Calu3 (cell line): ENCODE results near the gene ITPR2. TPM values are rescaled to one million over a fixed set of nuclear protein-coding genes. Genes with fewer than 3 reads are reported as not detected.

ENCODE experiments used
- BruUV-seq: library from RNA; stranded (reverse); fragments of 400-500 nt; replicated peaks from 2 replicates; lab custom pipeline; 2021; lab: Mats Ljungman, UMichigan
- CTCF ChIA-PET: fragments of 300-600 bp; sonication (Branson Sonifier 250); formaldehyde crosslinking; loops from one replicate; lab custom pipeline; 2022; ENCODE audit warnings: antibody characterized with exemption; lab: Charles Lee
- DNase-seq: peaks from one replicate; pipeline ENCODE4 v3.0.0; 2022
- H3K27ac Mint-ChIP-seq: one replicate; pipeline ENCODE4 v1.8.0; 2022; ENCODE audit warnings: mixed read lengths; ENCODE audit not compliant: unreplicated experiment
- H3K27me3 Mint-ChIP-seq: one replicate; pipeline ENCODE4 v1.8.0; 2022; ENCODE audit warnings: mixed read lengths; ENCODE audit not compliant: unreplicated experiment
- H3K36me3 Mint-ChIP-seq: one replicate; pipeline ENCODE4 v1.8.0; 2022; ENCODE audit warnings: mild to moderate bottlenecking, moderate library complexity, mixed read lengths; ENCODE audit not compliant: insufficient read depth, unreplicated experiment
- H3K4me1 Mint-ChIP-seq: one replicate; pipeline ENCODE4 v1.8.0; 2022; ENCODE audit warnings: mild to moderate bottlenecking, low read depth, mixed read lengths; ENCODE audit not compliant: unreplicated experiment
- H3K4me3 Mint-ChIP-seq: one replicate; pipeline ENCODE4 v1.8.0; 2022; ENCODE audit warnings: mild to moderate bottlenecking, low read depth, moderate library complexity, mixed read lengths; ENCODE audit not compliant: unreplicated experiment
- H3K9me3 Mint-ChIP-seq: one replicate; pipeline ENCODE4 v1.8.0; 2022; ENCODE audit warnings: low read depth, mixed read lengths; ENCODE audit not compliant: unreplicated experiment
- intact Hi-C: fragments of 100-400 bp; cut with micrococcal nuclease; formaldehyde crosslinking; loops from one replicate; pipeline ENCODE4 v1.10.0; 2022; ENCODE audit not compliant: unreplicated experiment
- total RNA-seq: library from RNA; stranded (reverse); gene quantifications from 2 replicates; pipeline ENCODE4 v1.2.3, GENCODE V29; 2022
- TF ChIP-seq, protein P1 (sequence below): fragments of 200-600 bp; IDR thresholded peaks from one replicate; pipeline ENCODE4 v1.8.0; 2022; ENCODE audit warnings: antibody characterized with exemption; ENCODE audit not compliant: unreplicated experiment

Gene ITPR2
- total RNA-seq, 1 experiment from 2014 or later, result 2.5 TPM

- intact Hi-C loops, result no loop called here
- DNase-seq, result no peak
- H3K4me3 Mint-ChIP-seq, result no peak overlapping the region
- BruUV-seq, result no TSS peak
- no peaks in the 10 kb centered on the region for H3K4me1 Mint-ChIP-seq
- H3K27ac Mint-ChIP-seq, result no peak overlapping the region
- no peaks in the 10 kb centered on the region for H3K9me3 Mint-ChIP-seq
- H3K27me3 Mint-ChIP-seq, result no peaks in the 10 kb centered on the region
- H3K36me3 Mint-ChIP-seq, result no peaks in the 10 kb centered on the region
- TF ChIP-seq, protein P1, sequence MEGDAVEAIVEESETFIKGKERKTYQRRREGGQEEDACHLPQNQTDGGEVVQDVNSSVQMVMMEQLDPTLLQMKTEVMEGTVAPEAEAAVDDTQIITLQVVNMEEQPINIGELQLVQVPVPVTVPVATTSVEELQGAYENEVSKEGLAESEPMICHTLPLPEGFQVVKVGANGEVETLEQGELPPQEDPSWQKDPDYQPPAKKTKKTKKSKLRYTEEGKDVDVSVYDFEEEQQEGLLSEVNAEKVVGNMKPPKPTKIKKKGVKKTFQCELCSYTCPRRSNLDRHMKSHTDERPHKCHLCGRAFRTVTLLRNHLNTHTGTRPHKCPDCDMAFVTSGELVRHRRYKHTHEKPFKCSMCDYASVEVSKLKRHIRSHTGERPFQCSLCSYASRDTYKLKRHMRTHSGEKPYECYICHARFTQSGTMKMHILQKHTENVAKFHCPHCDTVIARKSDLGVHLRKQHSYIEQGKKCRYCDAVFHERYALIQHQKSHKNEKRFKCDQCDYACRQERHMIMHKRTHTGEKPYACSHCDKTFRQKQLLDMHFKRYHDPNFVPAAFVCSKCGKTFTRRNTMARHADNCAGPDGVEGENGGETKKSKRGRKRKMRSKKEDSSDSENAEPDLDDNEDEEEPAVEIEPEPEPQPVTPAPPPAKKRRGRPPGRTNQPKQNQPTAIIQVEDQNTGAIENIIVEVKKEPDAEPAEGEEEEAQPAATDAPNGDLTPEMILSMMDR, result no peak
- CTCF ChIA-PET, result no interaction called here
Measured at GRCh38 chr12:26374934-26375680, 457.9 kb downstream of the ITPR2 start.

GRCh38 chr12:26373606-26374495, 459.1 kb downstream of the ITPR2 start:
- DNase-seq, result no peak
- intact Hi-C loops, result no loop called here
- Mint-ChIP-seq H3K36me3 (no peaks in the 10 kb centered on the region), H3K4me3 (no peak overlapping the region), H3K9me3 (no peaks in the 10 kb centered on the region), H3K27me3 (no peaks in the 10 kb centered on the region), H3K4me1 (no peaks in the 10 kb centered on the region), H3K27ac (no peak overlapping the region)
- no TSS peak for BruUV-seq
- TF ChIP-seq, protein P1, result no peak
- CTCF ChIA-PET, result no interaction called here

GRCh38 chr12:26372866-26373265, 460.1 kb downstream of the ITPR2 start:
- H3K36me3 Mint-ChIP-seq, result no peaks in the 10 kb centered on the region
- TF ChIP-seq, protein P1, result no peak
- intact Hi-C loops, result no loop called here
- no peaks in the 10 kb centered on the region for H3K9me3 Mint-ChIP-seq
- no peak overlapping the region for H3K27ac Mint-ChIP-seq
- H3K4me3 Mint-ChIP-seq, result no peak overlapping the region
- H3K27me3 Mint-ChIP-seq, result no peaks in the 10 kb centered on the region
- DNase-seq, result no peak
- BruUV-seq, result no TSS peak
- CTCF ChIA-PET, result no interaction called here
- no peaks in the 10 kb centered on the region for H3K4me1 Mint-ChIP-seq

DNA sequence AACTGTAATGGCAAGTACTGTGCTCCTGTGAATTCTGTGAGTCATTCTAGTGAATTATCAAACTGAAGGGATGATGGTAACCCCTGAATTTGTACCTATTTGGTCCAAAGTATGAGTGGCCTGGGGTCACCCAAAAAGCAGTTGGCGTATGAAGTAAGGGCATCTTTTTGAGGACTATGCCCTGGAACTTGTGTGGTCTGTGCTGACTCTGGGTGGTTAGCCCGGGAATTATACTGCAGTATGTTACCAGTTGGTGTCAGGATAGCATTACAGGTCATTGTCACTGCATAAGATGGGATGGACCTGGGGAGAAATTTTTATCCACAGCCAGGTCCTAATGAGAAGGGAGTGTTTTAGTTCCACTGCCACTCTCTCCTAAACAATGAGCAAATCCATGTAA, 462.9 kb downstream of the ITPR2 start:
- Mint-ChIP-seq H3K4me1 (no peaks in the 10 kb centered on the region), H3K36me3 (no peaks in the 10 kb centered on the region), H3K27me3 (no peaks in the 10 kb centered on the region), H3K4me3 (no peak overlapping the region), H3K9me3 (no peaks in the 10 kb centered on the region), H3K27ac (no peak overlapping the region)
- DNase-seq, result no peak
- intact Hi-C loops, result no loop called here
- TF ChIP-seq, protein P1, result no peak
- BruUV-seq, result no TSS peak
- CTCF ChIA-PET, result no interaction called here
